ENCODE measurements around the gene KCNJ18. TPM values are rescaled to one million over a fixed set of nuclear protein-coding genes. Genes with fewer than 3 reads are reported as not detected.
"Not testable (repeated sequence)": the region's sequence is repeated elsewhere in the genome, so short reads cannot be mapped to it uniquely, and the experiment has no call there.

KCNJ18 gene
- total RNA-seq, 1 experiment from 2014 or later: 0.51 TPM

- H3K9ac ChIP-seq (ENCODE audit: low read length); H3K36me3 ChIP-seq (ENCODE audit: low read depth, low read length); H4K20me1 ChIP-seq (ENCODE audit: low read length); H3K9me3 ChIP-seq (ENCODE audit: low read length); H3K9me2 ChIP-seq (replicated peaks; ENCODE audit: low read length); H3K79me2 ChIP-seq (ENCODE audit: low read length); CTCF ChIA-PET; POLR2A ChIA-PET (ENCODE audit: unreplicated experiment); intact Hi-C loops (cut with micrococcal nuclease); DNase-seq; H3K27ac ChIP-seq (ENCODE audit: low read length); H3K4me1 ChIP-seq (ENCODE audit: insufficient read depth, low read length); BruUV-seq (replicated peaks); H3K4me3 ChIP-seq (ENCODE audit: low read length); H3K27me3 ChIP-seq (ENCODE audit: low read length); H2AFZ ChIP-seq (ENCODE audit: low read length); ATAC-seq; H3K4me2 ChIP-seq (ENCODE audit: low read length); H3F3A ChIP-seq (ENCODE audit: low read length, unreplicated experiment): not testable (repeated sequence)
Measured at GRCh38 chr17:21708612-21709535, 16.6 kb downstream of the KCNJ18 start.

- ATAC-seq; H3K4me3 ChIP-seq (ENCODE audit: low read length); intact Hi-C loops (cut with micrococcal nuclease); H3K9ac ChIP-seq (ENCODE audit: low read length); CTCF ChIA-PET; BruUV-seq (replicated peaks); H3K4me2 ChIP-seq (ENCODE audit: low read length); H3K9me2 ChIP-seq (replicated peaks; ENCODE audit: low read length); H3K9me3 ChIP-seq (ENCODE audit: low read length); H3K36me3 ChIP-seq (ENCODE audit: low read depth, low read length); H3F3A ChIP-seq (ENCODE audit: low read length, unreplicated experiment); H4K20me1 ChIP-seq (ENCODE audit: low read length); H3K27me3 ChIP-seq (ENCODE audit: low read length); DNase-seq; H3K79me2 ChIP-seq (ENCODE audit: low read length); H2AFZ ChIP-seq (ENCODE audit: low read length); POLR2A ChIA-PET (ENCODE audit: unreplicated experiment); H3K4me1 ChIP-seq (ENCODE audit: insufficient read depth, low read length); H3K27ac ChIP-seq (ENCODE audit: low read length): not testable (repeated sequence)
Measured at GRCh38 chr17:21709994-21710393, 17.7 kb downstream of the KCNJ18 start.

GRCh38 chr17:21710486-21710885 lies 18.2 kb downstream of the KCNJ18 start:
- H3F3A ChIP-seq (ENCODE audit: low read length, unreplicated experiment); H3K4me3 ChIP-seq (ENCODE audit: low read length); H3K4me1 ChIP-seq (ENCODE audit: insufficient read depth, low read length); POLR2A ChIA-PET (ENCODE audit: unreplicated experiment); H3K9me2 ChIP-seq (replicated peaks; ENCODE audit: low read length); BruUV-seq (replicated peaks); ATAC-seq; H4K20me1 ChIP-seq (ENCODE audit: low read length); H3K9me3 ChIP-seq (ENCODE audit: low read length); H3K9ac ChIP-seq (ENCODE audit: low read length); CTCF ChIA-PET; H3K36me3 ChIP-seq (ENCODE audit: low read depth, low read length); H3K79me2 ChIP-seq (ENCODE audit: low read length); H3K27ac ChIP-seq (ENCODE audit: low read length); intact Hi-C loops (cut with micrococcal nuclease); H2AFZ ChIP-seq (ENCODE audit: low read length); H3K27me3 ChIP-seq (ENCODE audit: low read length); H3K4me2 ChIP-seq (ENCODE audit: low read length); DNase-seq: not testable (repeated sequence)

DNA sequence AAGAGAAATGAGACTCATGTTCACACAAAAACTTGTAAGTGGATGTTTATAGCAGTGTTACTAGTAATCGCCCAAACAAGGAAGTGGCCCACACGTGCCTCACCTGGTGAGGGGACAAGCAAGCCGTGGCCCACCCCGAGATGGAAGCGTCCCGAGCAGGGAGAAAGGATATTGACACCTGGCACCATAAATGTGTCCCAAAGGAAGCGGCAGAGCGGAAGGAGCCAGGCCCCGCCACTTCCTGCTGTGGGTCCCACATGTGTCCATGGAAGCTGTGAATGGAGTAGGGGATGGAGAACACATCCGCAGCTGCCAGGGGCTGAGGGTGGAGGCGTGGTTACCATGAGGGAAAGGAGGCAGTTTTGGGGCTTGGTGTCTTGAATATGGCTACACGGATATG lies 18.9 kb downstream of the KCNJ18 start:
- no peak overlapping the region for H3K27ac ChIP-seq (ENCODE audit: low read length)
- H3K9me2 ChIP-seq (replicated peaks; ENCODE audit: low read length): no peaks in the 10 kb centered on the region
- CTCF ChIA-PET: no interaction called here
- no peaks in the 10 kb centered on the region for H3K9me3 ChIP-seq (ENCODE audit: low read length)
- POLR2A ChIA-PET (ENCODE audit: unreplicated experiment): no interaction called here
- no peaks in the 10 kb centered on the region for H3K27me3 ChIP-seq (ENCODE audit: low read length)
- H3K4me1 ChIP-seq (ENCODE audit: insufficient read depth, low read length): no peaks in the 10 kb centered on the region
- H3K9ac ChIP-seq (ENCODE audit: low read length): no peak overlapping the region
- intact Hi-C loops (cut with micrococcal nuclease): no loop called here
- no peaks in the 10 kb centered on the region for H3K79me2 ChIP-seq (ENCODE audit: low read length)
- H3F3A ChIP-seq (ENCODE audit: low read length, unreplicated experiment): no peaks in the 10 kb centered on the region
- TF ChIP-seq, protein P1, sequence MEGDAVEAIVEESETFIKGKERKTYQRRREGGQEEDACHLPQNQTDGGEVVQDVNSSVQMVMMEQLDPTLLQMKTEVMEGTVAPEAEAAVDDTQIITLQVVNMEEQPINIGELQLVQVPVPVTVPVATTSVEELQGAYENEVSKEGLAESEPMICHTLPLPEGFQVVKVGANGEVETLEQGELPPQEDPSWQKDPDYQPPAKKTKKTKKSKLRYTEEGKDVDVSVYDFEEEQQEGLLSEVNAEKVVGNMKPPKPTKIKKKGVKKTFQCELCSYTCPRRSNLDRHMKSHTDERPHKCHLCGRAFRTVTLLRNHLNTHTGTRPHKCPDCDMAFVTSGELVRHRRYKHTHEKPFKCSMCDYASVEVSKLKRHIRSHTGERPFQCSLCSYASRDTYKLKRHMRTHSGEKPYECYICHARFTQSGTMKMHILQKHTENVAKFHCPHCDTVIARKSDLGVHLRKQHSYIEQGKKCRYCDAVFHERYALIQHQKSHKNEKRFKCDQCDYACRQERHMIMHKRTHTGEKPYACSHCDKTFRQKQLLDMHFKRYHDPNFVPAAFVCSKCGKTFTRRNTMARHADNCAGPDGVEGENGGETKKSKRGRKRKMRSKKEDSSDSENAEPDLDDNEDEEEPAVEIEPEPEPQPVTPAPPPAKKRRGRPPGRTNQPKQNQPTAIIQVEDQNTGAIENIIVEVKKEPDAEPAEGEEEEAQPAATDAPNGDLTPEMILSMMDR (conservative IDR thresholded peaks at IDR 0.05; ENCODE audit: low read depth, low read length): no peak
- TF ChIP-seq EZH2phosphoT487 (IDR thresholded peaks at IDR 0.05; ENCODE audit: borderline replicate concordance, low read length): no peak
- H4K20me1 ChIP-seq (ENCODE audit: low read length): no peaks in the 10 kb centered on the region
- no peaks in the 10 kb centered on the region for H3K36me3 ChIP-seq (ENCODE audit: low read depth, low read length)
- H3K4me3 ChIP-seq (ENCODE audit: low read length): no peak overlapping the region
- H3K4me2 ChIP-seq (ENCODE audit: low read length): no peak overlapping the region
- ATAC-seq (no peak), DNase-seq (no peak)
- H2AFZ ChIP-seq (ENCODE audit: low read length): no peak overlapping the region
- BruUV-seq (replicated peaks): no TSS peak

- intact Hi-C loops (cut with micrococcal nuclease); CTCF ChIA-PET; H2AFZ ChIP-seq (ENCODE audit: low read length); H3K9me3 ChIP-seq (ENCODE audit: low read length); H3K27me3 ChIP-seq (ENCODE audit: low read length); H3K9ac ChIP-seq (ENCODE audit: low read length); H3K27ac ChIP-seq (ENCODE audit: low read length); H4K20me1 ChIP-seq (ENCODE audit: low read length); H3K36me3 ChIP-seq (ENCODE audit: low read depth, low read length); H3K79me2 ChIP-seq (ENCODE audit: low read length); H3K4me1 ChIP-seq (ENCODE audit: insufficient read depth, low read length); POLR2A ChIA-PET (ENCODE audit: unreplicated experiment); DNase-seq; H3F3A ChIP-seq (ENCODE audit: low read length, unreplicated experiment); ATAC-seq; H3K4me3 ChIP-seq (ENCODE audit: low read length); BruUV-seq (replicated peaks); H3K9me2 ChIP-seq (replicated peaks; ENCODE audit: low read length); H3K4me2 ChIP-seq (ENCODE audit: low read length): not testable (repeated sequence)
Measured at GRCh38 chr17:21713020-21713419, 20.7 kb downstream of the KCNJ18 start.

GRCh38 chr17:21713631-21714030 lies 21.3 kb downstream of the KCNJ18 start:
- ATAC-seq: not testable (repeated sequence)

More at GRCh38 chr17:21713631-21714030, 21.3 kb downstream of the KCNJ18 start:
- DNase-seq; CTCF ChIA-PET; H4K20me1 ChIP-seq (ENCODE audit: low read length); H3K27me3 ChIP-seq (ENCODE audit: low read length); POLR2A ChIA-PET (ENCODE audit: unreplicated experiment); H3F3A ChIP-seq (ENCODE audit: low read length, unreplicated experiment); H3K4me3 ChIP-seq (ENCODE audit: low read length); H3K4me2 ChIP-seq (ENCODE audit: low read length); H3K27ac ChIP-seq (ENCODE audit: low read length); H3K4me1 ChIP-seq (ENCODE audit: insufficient read depth, low read length); BruUV-seq (replicated peaks); H3K9ac ChIP-seq (ENCODE audit: low read length); intact Hi-C loops (cut with micrococcal nuclease); H3K36me3 ChIP-seq (ENCODE audit: low read depth, low read length); H2AFZ ChIP-seq (ENCODE audit: low read length); H3K9me2 ChIP-seq (replicated peaks; ENCODE audit: low read length); H3K9me3 ChIP-seq (ENCODE audit: low read length); H3K79me2 ChIP-seq (ENCODE audit: low read length): not testable (repeated sequence)
